Sigmoid colon (tissue), 7 donors: ENCODE results near the gene PTBP3. TPM values are rescaled to one million over a fixed set of nuclear protein-coding genes. Genes with fewer than 3 reads are reported as not detected.
A peak's percentile ranks its signal among the peaks of the same experiment; 100 is the strongest.

Source experiments
- DNase-seq: peaks from one replicate; pipeline ENCODE4 v3.0.0-alpha.2; 2019
- H3K27ac ChIP-seq, 4 donors: fragments of 200-600 bp; sonication (generic); one replicate each; pipeline ENCODE4 v1.5.1; 2016 to 2019; ENCODE audit warnings: mild to moderate bottlenecking in 1 of 4
- H3K27me3 ChIP-seq, 3 donors: fragments of 200-600 bp; sonication (generic); one replicate each; pipeline ENCODE4 v1.5.1; 2019; ENCODE audit warnings: mild to moderate bottlenecking in 1 of 3
- H3K36me3 ChIP-seq, 4 donors: fragments of 200-600 bp; sonication (generic); one replicate each; pipeline ENCODE4 v1.5.1; 2016 to 2019
- H3K4me1 ChIP-seq, 4 donors: fragments of 200-600 bp; sonication (generic); one replicate each; pipeline ENCODE4 v1.5.1; 2017 to 2019
- H3K4me3 ChIP-seq, 4 donors: fragments of 200-600 bp; sonication (generic); one replicate each; pipeline ENCODE4 v1.5.1; 2017 to 2019; ENCODE audit warnings: mild to moderate bottlenecking in 2 of 4, moderate library complexity in 1 of 4
- H3K9me3 ChIP-seq, 4 donors: fragments of 200-600 bp in 3 of 4; sonication (generic) in 3 of 4; one replicate each; pipeline versions ENCODE4 v1.5.1 to v1.6.1; 2013 to 2019
- CTCF ChIP-seq, 4 experiments: fragments of 450-650 bp in 3 of 4; fragments of 200-600 bp in 1 of 4; IDR thresholded peaks; one replicate each; pipeline ENCODE4 v1.5.1; 2016 to 2019; ENCODE audit warnings: antibody characterized with exemption in 4 of 4, mild to moderate bottlenecking in 3 of 4, moderate library complexity in 2 of 4
- EP300 ChIP-seq, 4 donors: sonication (generic); formaldehyde crosslinking; IDR thresholded peaks; one replicate each; pipeline ENCODE4 v1.6.1; 2017; ENCODE audit warnings: antibody characterized with exemption in 4 of 4
- POLR2A ChIP-seq, 2 donors: fragments of 450-650 bp; IDR thresholded peaks; one replicate each; pipeline ENCODE4 v1.6.1; 2016; ENCODE audit warnings: antibody characterized with exemption in 2 of 2, mild to moderate bottlenecking in 2 of 2, moderate library complexity in 2 of 2
- POLR2AphosphoS5 ChIP-seq, 4 donors: sonication (generic); formaldehyde crosslinking; IDR thresholded peaks; one replicate each; pipeline ENCODE4 v1.6.1; 2017; ENCODE audit warnings: antibody characterized with exemption in 4 of 4
- WGBS, 2 donors: extraction: QIAGEN DNeasy Blood & Tissue Kit; methylation state at CpG; one replicate each; pipeline ENCODE4 v1.1.7; 2013; 5-methylcytosine and 5-hydroxymethylcytosine counted together
- intact Hi-C: fragments of 100-400 bp; cut with DNase I; formaldehyde crosslinking; loops from one replicate; pipeline ENCODE4 v1.15.1; 2023
- polyA plus RNA-seq, 3 donors: library from polyadenylated mRNA; stranded (reverse); fragments of 200-250 nt; gene quantifications; one replicate each; pipeline ENCODE4 v1.2.3, GENCODE V29; 2013
- total RNA-seq, 4 donors: library from RNA; depleted of rRNA; stranded (reverse); fragments of >200 nt; gene quantifications; one replicate each; pipeline ENCODE4 v1.1.0, GENCODE V29; 2016
- donor health status: healthy with polysubstance abuse.
- donor health status: Bipolar disorder and iron deficiency.
- donor health status: healthy.

Gene PTBP3
- total and polyA plus RNA-seq, 7 donors = 19.4 to 42.5 (median 24.0) TPM

GRCh38 chr9:112176524-112176923 is 156.9 kb downstream of the PTBP3 start:
- Histone ChIP-seq H3K27ac (no peak overlapping the region), H3K4me3 (no peak overlapping the region), H3K27me3 (peaks cover 0 to 30% (median 7%) of the 10 kb centered on the region in 3 donors), H3K4me1 (peaks cover 0 to 15% (median 10%) of the 10 kb centered on the region in 4 donors), H3K9me3 (no peaks in the 10 kb centered on the region), H3K36me3 (no peaks in the 10 kb centered on the region)
- 7 to 37% methylated on average over 5 of the region's 5 CpGs for WGBS, 2 donors
- intact Hi-C loops = no loop called here
- TF ChIP-seq EP300 (IDR thresholded peaks at IDR 0.05) = no peak
- no peak for TF ChIP-seq CTCF (IDR thresholded peaks at IDR 0.05)
- no peak for TF ChIP-seq POLR2A (IDR thresholded peaks at IDR 0.05)
- no peak for TF ChIP-seq POLR2AphosphoS5 (IDR thresholded peaks at IDR 0.05)
- no peak for DNase-seq

GRCh38 chr9:112175796-112176315 is 157.6 kb downstream of the PTBP3 start:
- H3K27ac ChIP-seq = no peak overlapping the region
- H3K9me3 ChIP-seq = no peaks in the 10 kb centered on the region
- TF ChIP-seq EP300 (IDR thresholded peaks at IDR 0.05) (no peak), POLR2AphosphoS5 (IDR thresholded peaks at IDR 0.05) (no peak), POLR2A (IDR thresholded peaks at IDR 0.05) (no peak), CTCF (IDR thresholded peaks at IDR 0.05) (no peak)
- peaks cover 0 to 15% (median 10%) of the 10 kb centered on the region in 4 donors for H3K4me1 ChIP-seq
- DNase-seq = no peak
- H3K36me3 ChIP-seq = no peaks in the 10 kb centered on the region
- 44 to 74% methylated on average over 17 of the region's 17 CpGs for WGBS, 2 donors
- peaks cover 0 to 30% (median 7%) of the 10 kb centered on the region in 3 donors for H3K27me3 ChIP-seq
- peak overlapping the region in 2 of 4 donors; percentile 57 to 61 for H3K4me3 ChIP-seq
- intact Hi-C loops = no loop called here

- 1 to 5% methylated on average over 88 of the region's 88 CpGs for WGBS, 2 donors
- intact Hi-C loops = no loop called here
- DNase-seq = no peak
These were observed 158.2 kb downstream of the PTBP3 start, which contains the start of gene SUSD1 for GRCh38 chr9:112174965-112175795. Gene SUSD1 (minus strand): TSS chr9:112175297. CDS start chr9:112175235, 62 bp downstream.

GRCh38 chr9:112174222-112174964 is 159.0 kb downstream of the PTBP3 start:
- peak overlapping the region in 2 of 4 donors; percentile 48 to 60 for H3K27ac ChIP-seq
- WGBS, 2 donors = 2 to 3% methylated on average over 42 of the region's 42 CpGs
- H3K4me3 ChIP-seq = peak overlapping the region; percentile 19 to 72 (median 59)
- H3K9me3 ChIP-seq = no peaks in the 10 kb centered on the region
- H3K36me3 ChIP-seq = no peaks in the 10 kb centered on the region
- intact Hi-C loops = no loop called here
- no peak for TF ChIP-seq CTCF (IDR thresholded peaks at IDR 0.05)
- no peak for TF ChIP-seq POLR2A (IDR thresholded peaks at IDR 0.05)
- TF ChIP-seq EP300 (IDR thresholded peaks at IDR 0.05) = no peak
- no peak for TF ChIP-seq POLR2AphosphoS5 (IDR thresholded peaks at IDR 0.05)
- peaks cover 0 to 15% (median 10%) of the 10 kb centered on the region in 4 donors for H3K4me1 ChIP-seq
- DNase-seq = no peak
- peaks cover 0 to 30% (median 7%) of the 10 kb centered on the region in 3 donors for H3K27me3 ChIP-seq

More at GRCh38 chr9:112174965-112175795, 158.2 kb downstream of the PTBP3 start, which contains the start of gene SUSD1:
- H3K4me3 ChIP-seq = peak within 1 kb of the TSS; percentile 22 to 72 (median 59)
- H3K27ac ChIP-seq = peak within 1 kb of the TSS in 3 of 4 donors; percentile 23 to 60 (median 48)
- no peak for TF ChIP-seq POLR2A (IDR thresholded peaks at IDR 0.05)
- peaks cover 0 to 30% (median 7%) of the 10 kb centered on the region in 3 donors for H3K27me3 ChIP-seq
- H3K4me1 ChIP-seq = peaks cover 0 to 15% (median 10%) of the 10 kb centered on the region in 4 donors
- H3K36me3 ChIP-seq = no peaks in the 10 kb centered on the region
- H3K9me3 ChIP-seq = no peaks in the 10 kb centered on the region
